OCI-LY3 (cell line): ENCODE data around the gene BBOX1.

Source experiments
- CTCF ChIP-seq: fragments of 200-600, 300-600 bp; sonication (generic); IDR thresholded peaks from 2 replicates; pipeline ENCODE4 v1.5.1; 2014; ENCODE audit warnings: antibody characterized with exemption, low read length, low read depth
- EZH2phosphoT487 ChIP-seq: fragments of 200-600 bp; shearing (Covaris generic); IDR thresholded peaks from 2 replicates; pipeline ENCODE4 v1.6.1; 2018; ENCODE audit warnings: antibody characterized with exemption, mixed run types, low read depth

GRCh38 chr11:27083241-27083640 lies 42.6 kb downstream of the BBOX1 start:
- TF ChIP-seq CTCF (no peak), EZH2phosphoT487 (no peak)
